ENCODE results near the gene C13orf46.

The C13orf46 gene

DNA sequence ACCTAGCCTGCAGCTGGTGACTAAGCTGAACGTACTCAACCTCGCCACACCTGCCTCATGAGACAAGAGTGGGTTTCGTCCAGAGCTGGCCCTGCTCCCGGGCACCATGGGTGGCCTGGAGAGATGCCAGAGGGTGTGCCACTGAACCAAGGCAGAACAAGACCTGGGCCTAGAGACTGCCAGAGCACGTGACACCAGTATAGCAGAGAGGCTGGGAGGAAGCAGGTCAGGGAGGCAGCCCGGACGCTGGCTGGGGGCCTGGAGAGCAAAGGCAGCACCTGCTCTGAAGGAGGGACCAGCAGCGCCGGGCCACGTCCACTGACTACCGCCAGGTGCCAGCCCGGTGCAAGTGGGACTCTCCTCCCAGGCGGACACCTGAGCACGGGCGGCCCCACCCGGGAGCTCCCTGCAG lies 7.3 kb upstream of the C13orf46 start:
- TF ChIP-seq, protein P1, sequence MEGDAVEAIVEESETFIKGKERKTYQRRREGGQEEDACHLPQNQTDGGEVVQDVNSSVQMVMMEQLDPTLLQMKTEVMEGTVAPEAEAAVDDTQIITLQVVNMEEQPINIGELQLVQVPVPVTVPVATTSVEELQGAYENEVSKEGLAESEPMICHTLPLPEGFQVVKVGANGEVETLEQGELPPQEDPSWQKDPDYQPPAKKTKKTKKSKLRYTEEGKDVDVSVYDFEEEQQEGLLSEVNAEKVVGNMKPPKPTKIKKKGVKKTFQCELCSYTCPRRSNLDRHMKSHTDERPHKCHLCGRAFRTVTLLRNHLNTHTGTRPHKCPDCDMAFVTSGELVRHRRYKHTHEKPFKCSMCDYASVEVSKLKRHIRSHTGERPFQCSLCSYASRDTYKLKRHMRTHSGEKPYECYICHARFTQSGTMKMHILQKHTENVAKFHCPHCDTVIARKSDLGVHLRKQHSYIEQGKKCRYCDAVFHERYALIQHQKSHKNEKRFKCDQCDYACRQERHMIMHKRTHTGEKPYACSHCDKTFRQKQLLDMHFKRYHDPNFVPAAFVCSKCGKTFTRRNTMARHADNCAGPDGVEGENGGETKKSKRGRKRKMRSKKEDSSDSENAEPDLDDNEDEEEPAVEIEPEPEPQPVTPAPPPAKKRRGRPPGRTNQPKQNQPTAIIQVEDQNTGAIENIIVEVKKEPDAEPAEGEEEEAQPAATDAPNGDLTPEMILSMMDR (IDR thresholded peaks at IDR 0.05; ENCODE audit: unreplicated experiment in 3 of 3): no peak
- Mint-ChIP-seq H3K36me3 (ENCODE audit: low read depth) (peaks cover 33% of the 10 kb centered on the region), H3K27me3 (ENCODE audit: low read depth) (peaks cover 3% of the 10 kb centered on the region), H3K9me3 (no peaks in the 10 kb centered on the region), H3K4me1 (peaks cover 5% of the 10 kb centered on the region), H3K27ac (no peak overlapping the region), H3K4me3 (no peak overlapping the region)

GRCh38 chr13:113980489-113981064 lies 6.7 kb upstream of the C13orf46 start:
- H3K4me1 Mint-ChIP-seq: peaks cover 5% of the 10 kb centered on the region
- H3K27ac Mint-ChIP-seq: no peak overlapping the region
- TF ChIP-seq, protein P1 (IDR thresholded peaks at IDR 0.05; ENCODE audit: unreplicated experiment in 3 of 3): no peak
- no peak overlapping the region for H3K4me3 Mint-ChIP-seq
- H3K27me3 Mint-ChIP-seq (ENCODE audit: low read depth): peaks cover 3% of the 10 kb centered on the region
- H3K9me3 Mint-ChIP-seq: no peaks in the 10 kb centered on the region
- H3K36me3 Mint-ChIP-seq (ENCODE audit: low read depth): peaks cover 37% of the 10 kb centered on the region

- Mint-ChIP-seq H3K4me1 (peaks cover 5% of the 10 kb centered on the region), H3K27me3 (ENCODE audit: low read depth) (peaks cover 3% of the 10 kb centered on the region), H3K4me3 (no peak overlapping the region), H3K9me3 (no peaks in the 10 kb centered on the region), H3K27ac (no peak overlapping the region), H3K36me3 (ENCODE audit: low read depth) (peaks cover 37% of the 10 kb centered on the region)
- TF ChIP-seq, protein P1 (IDR thresholded peaks at IDR 0.05; ENCODE audit: unreplicated experiment in 3 of 3): no peak
Measured at GRCh38 chr13:113979791-113980471, 6.1 kb upstream of the C13orf46 start.

DNA sequence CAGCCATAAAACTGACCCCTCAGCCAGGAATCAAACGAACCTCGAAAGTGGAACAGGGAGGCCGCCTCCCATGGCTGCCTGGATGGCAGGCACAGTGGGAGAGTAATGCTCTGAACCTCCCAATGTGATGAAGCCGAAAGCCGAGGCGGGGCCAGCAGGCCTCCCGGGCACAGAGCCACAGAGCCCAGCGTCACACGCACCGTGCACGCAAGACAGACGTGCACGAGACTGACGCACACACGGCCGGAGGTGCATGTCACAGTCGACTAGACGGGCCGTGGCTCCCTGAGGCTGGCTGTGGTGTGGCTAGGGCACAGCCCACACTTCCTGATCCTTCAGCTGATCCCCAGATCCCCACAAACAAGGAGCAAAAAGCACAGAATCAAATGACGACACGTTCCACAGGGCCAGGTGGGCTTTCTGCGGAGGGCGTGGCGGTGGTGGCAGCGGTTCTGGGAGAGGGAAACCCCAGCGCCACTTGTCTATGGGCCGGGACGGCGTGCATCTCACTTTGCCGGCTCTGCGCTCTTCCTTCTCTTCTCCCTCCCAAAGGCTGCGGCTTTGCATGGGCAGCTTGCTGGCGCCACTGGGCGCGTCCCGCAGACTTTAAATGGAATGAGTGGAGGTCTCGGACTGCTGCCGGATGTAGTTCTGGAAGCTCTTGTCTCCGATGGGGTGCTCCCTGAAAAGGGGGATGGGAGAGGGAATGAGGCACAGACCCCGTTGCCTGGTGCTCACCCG lies 5.0 kb upstream of the C13orf46 start:
- peaks cover 3% of the 10 kb centered on the region for H3K27me3 Mint-ChIP-seq (ENCODE audit: low read depth)
- peaks cover 5% of the 10 kb centered on the region for H3K4me1 Mint-ChIP-seq
- TF ChIP-seq, protein P1 (IDR thresholded peaks at IDR 0.05; ENCODE audit: unreplicated experiment in 3 of 3): no peak
- H3K36me3 Mint-ChIP-seq (ENCODE audit: low read depth): peaks cover 37% of the 10 kb centered on the region
- no peak overlapping the region for H3K27ac Mint-ChIP-seq
- H3K4me3 Mint-ChIP-seq: no peak overlapping the region
- no peaks in the 10 kb centered on the region for H3K9me3 Mint-ChIP-seq

DNA sequence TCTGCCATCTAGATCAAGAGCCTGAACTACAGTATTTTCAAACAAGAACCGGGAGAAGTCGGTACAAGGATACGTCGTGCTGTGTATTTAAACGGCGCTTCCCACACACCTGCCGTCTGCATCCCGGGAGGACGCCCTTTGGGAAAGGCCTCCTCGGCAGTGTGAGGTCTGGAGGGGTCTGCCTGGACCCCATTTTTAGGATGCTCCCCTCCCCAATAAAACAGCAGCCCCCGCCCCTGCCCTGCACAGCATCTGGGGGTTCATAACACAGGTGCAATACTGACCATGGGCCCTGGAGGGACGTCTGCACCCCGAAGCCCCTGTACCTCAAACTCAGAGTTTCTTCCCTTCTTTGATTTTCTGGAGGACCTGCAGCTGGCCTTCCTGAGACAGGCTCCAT lies 4.1 kb upstream of the C13orf46 start:
- Mint-ChIP-seq H3K4me3 (no peak overlapping the region), H3K27me3 (ENCODE audit: low read depth) (peaks cover 3% of the 10 kb centered on the region), H3K4me1 (peaks cover 5% of the 10 kb centered on the region), H3K27ac (no peak overlapping the region), H3K9me3 (no peaks in the 10 kb centered on the region), H3K36me3 (ENCODE audit: low read depth) (peaks cover 37% of the 10 kb centered on the region)
- TF ChIP-seq, protein P1 (IDR thresholded peaks at IDR 0.05; ENCODE audit: unreplicated experiment in 3 of 3): no peak
